ENCODE measurements around the gene HSF4. TPM values are rescaled to one million over a fixed set of nuclear protein-coding genes. Genes with fewer than 3 reads are reported as not detected.

Gene HSF4
- total and polyA plus RNA-seq, 12 donors = 9.1 to 199 (median 38.6) TPM

GRCh38 chr16:67190041-67190440, 25.5 kb downstream of the HSF4 start, which contains the start of gene EXOC3L1:
TSS of gene EXOC3L1 (minus strand) at chr16:67190136. CDS start at chr16:67189676, 460 bp downstream.
- peaks cover 21 to 56% (median 43%) of the 10 kb centered on the region in 9 donors for H3K4me1 ChIP-seq
- no peak for ATAC-seq
- WGBS, 2 donors = 31 to 41% methylated on average over 6 of the region's 6 CpGs

GRCh38 chr16:67190448-67191399, 26.2 kb downstream of the HSF4 start:
- H3K27ac ChIP-seq = peak overlapping the region in 8 of 10 donors; percentile 31 to 72 (median 46)
- no peak for TF ChIP-seq CTCF (IDR thresholded peaks at IDR 0.05)
- H3K4me3 ChIP-seq = peak overlapping the region in 4 of 10 donors; percentile 32 to 45 (median 40)
- H3K36me3 ChIP-seq = peaks cover 0 to 28% (median 20%) of the 10 kb centered on the region in 9 donors
- 68 to 77% methylated on average over 13 of the region's 13 CpGs for WGBS, 2 donors
- no peaks in the 10 kb centered on the region for H3K27me3 ChIP-seq
- intact Hi-C loops (cut with DNase I) = loop anchor here in 4 of 10 donors (2.0 to 5.0 kb wide), 3 partner anchors 36 to 57 kb away; partner anchors contain the start of genes TMEM208 (in 3 of the 4), FHOD1 (in 1 of the 4) and SLC9A5 (in 1 of the 4)
- H3K4me1 ChIP-seq = peaks cover 18 to 53% (median 37%) of the 10 kb centered on the region in 9 donors
- no peaks in the 10 kb centered on the region for H3K9me3 ChIP-seq
- no peak for ATAC-seq
- no peak for DNase-seq

More at GRCh38 chr16:67190041-67190440, 25.5 kb downstream of the HSF4 start, which contains the start of gene EXOC3L1:
- Histone ChIP-seq H3K9me3 (no peaks in the 10 kb centered on the region), H3K27ac (peak within 1 kb of the TSS in 9 of 10 donors; percentile 31 to 72 (median 47)), H3K27me3 (peaks cover 0 to 1% (median 0%) of the 10 kb centered on the region in 7 donors), H3K36me3 (peaks cover 0 to 21% (median 13%) of the 10 kb centered on the region in 9 donors), H3K4me3 (peak within 1 kb of the TSS in 9 of 10 donors; percentile 5 to 45 (median 30))
- DNase-seq = no peak
- TF ChIP-seq CTCF (IDR thresholded peaks at IDR 0.05) = no peak
- intact Hi-C loops (cut with DNase I) = loop anchor here in 4 of 10 donors (2.0 to 5.0 kb wide), 3 partner anchors 37 to 57 kb away; partner anchors contain the start of genes TMEM208 (in 3 of the 4), FHOD1 (in 1 of the 4) and SLC9A5 (in 1 of the 4)

GRCh38 chr16:67191411-67191994, 27.0 kb downstream of the HSF4 start:
- no peak for DNase-seq
- Histone ChIP-seq H3K9me3 (no peaks in the 10 kb centered on the region), H3K27me3 (no peaks in the 10 kb centered on the region), H3K4me1 (peaks cover 18 to 50% (median 33%) of the 10 kb centered on the region in 9 donors), H3K27ac (peak overlapping the region in 5 of 10 donors; percentile 11 to 94 (median 92)), H3K4me3 (peak overlapping the region in 9 of 10 donors; percentile 78 to 100 (median 89)), H3K36me3 (peaks cover 3 to 36% (median 28%) of the 10 kb centered on the region in 9 donors)
- WGBS, 2 donors = 28 to 31% methylated on average over 9 of the region's 9 CpGs
- no peak for TF ChIP-seq CTCF (IDR thresholded peaks at IDR 0.05)
- ATAC-seq = peak in 2 of 8 donors; percentile 2 to 8
- intact Hi-C loops (cut with DNase I) = loop anchor here in 4 of 10 donors (2.0 to 5.0 kb wide), 3 partner anchors 35 to 56 kb away; partner anchors contain the start of genes TMEM208 (in 3 of the 4), FHOD1 (in 1 of the 4) and SLC9A5 (in 1 of the 4)
